HG02973 (cell line): ENCODE results near the gene SMG9.
"Not testable (repeated sequence)": the region's sequence is repeated elsewhere in the genome, so short reads cannot be mapped to it uniquely, and the experiment has no call there.

Experiments used
- ATAC-seq: cut with Tn5 transposase; IDR thresholded peaks from one replicate; pipeline ENCODE4 v1.9.1; 2021; ENCODE audit warnings: moderate library complexity; ENCODE audit not compliant: unreplicated experiment

Gene SMG9

GRCh38 chr19:43780706-43781525 is 26.2 kb upstream of the SMG9 start, which contains the start of gene KCNN4:
Gene KCNN4 (minus strand): TSS chr19:43780973. CDS start chr19:43780861, 112 bp downstream.
- peak; percentile 28 for ATAC-seq

GRCh38 chr19:43779820-43780219 is 25.1 kb upstream of the SMG9 start:
- ATAC-seq, result no peak

GRCh38 chr19:43779147-43779819 is 24.5 kb upstream of the SMG9 start:
- no peak for ATAC-seq

- no peak for ATAC-seq
Observed at GRCh38 chr19:43778651-43779050, 23.9 kb upstream of the SMG9 start.

GRCh38 chr19:43777163-43777695 is 22.5 kb upstream of the SMG9 start:
- no peak for ATAC-seq

- ATAC-seq, result no peak
Observed at GRCh38 chr19:43776286-43776685, 21.5 kb upstream of the SMG9 start.

- ATAC-seq, result no peak
Observed at GRCh38 chr19:43775299-43775890, 20.6 kb upstream of the SMG9 start.

GRCh38 chr19:43774940-43775258 is 20.1 kb upstream of the SMG9 start:
- not testable (repeated sequence) for ATAC-seq

- ATAC-seq, result no peak
Observed at GRCh38 chr19:43774103-43774939, 19.6 kb upstream of the SMG9 start.

- no peak for ATAC-seq
Observed at GRCh38 chr19:43773725-43774102, 19.0 kb upstream of the SMG9 start.

GRCh38 chr19:43769256-43769655 is 14.5 kb upstream of the SMG9 start:
- no peak for ATAC-seq

GRCh38 chr19:43768273-43769050 is 13.7 kb upstream of the SMG9 start:
- ATAC-seq, result no peak

GRCh38 chr19:43767818-43768217 is 13.1 kb upstream of the SMG9 start:
- no peak for ATAC-seq

GRCh38 chr19:43767316-43767715 is 12.6 kb upstream of the SMG9 start:
- no peak for ATAC-seq

GRCh38 chr19:43766755-43767043 is 11.9 kb upstream of the SMG9 start:
- no peak for ATAC-seq

GRCh38 chr19:43765109-43765876 is 10.5 kb upstream of the SMG9 start:
- ATAC-seq, result peak; percentile 55

GRCh38 chr19:43764684-43765083 is 9.9 kb upstream of the SMG9 start:
- ATAC-seq, result not testable (repeated sequence)

- ATAC-seq, result no peak
Observed at GRCh38 chr19:43763473-43763939, 8.7 kb upstream of the SMG9 start.

- ATAC-seq, result no peak
Observed at GRCh38 chr19:43762814-43763213, 8.1 kb upstream of the SMG9 start.
